GM04503 (cell line): Measurements from ENCODE around the gene NXPH2.
"Not testable (repeated sequence)": the region's sequence is repeated elsewhere in the genome, so short reads cannot be mapped to it uniquely, and the experiment has no call there.

ENCODE experiments used
- DNase-seq: peaks from one replicate; pipeline ENCODE4 v3.0.0-alpha.2; 2012; ENCODE audit warnings: low read depth

The NXPH2 gene

DNA sequence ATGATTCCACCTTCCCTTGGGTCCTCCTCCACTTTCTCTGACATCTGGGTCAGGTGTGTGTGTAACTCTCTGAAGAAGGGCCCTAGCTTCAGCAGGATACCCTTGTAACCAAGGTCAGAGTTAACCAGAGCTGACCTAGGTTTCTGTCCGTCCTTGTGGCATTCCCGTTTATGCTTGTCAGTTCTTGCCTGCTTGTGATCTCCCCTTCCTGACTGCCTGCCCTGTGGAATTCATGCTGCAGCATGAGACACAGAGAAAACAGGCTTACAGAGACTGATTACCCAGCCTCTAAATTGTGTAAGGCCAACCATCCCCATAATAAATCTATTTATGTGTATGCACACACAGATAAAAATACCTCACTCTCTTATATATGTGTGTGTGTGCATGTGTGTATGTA, 22.8 kb downstream of the NXPH2 start:
- no peak for DNase-seq

DNA sequence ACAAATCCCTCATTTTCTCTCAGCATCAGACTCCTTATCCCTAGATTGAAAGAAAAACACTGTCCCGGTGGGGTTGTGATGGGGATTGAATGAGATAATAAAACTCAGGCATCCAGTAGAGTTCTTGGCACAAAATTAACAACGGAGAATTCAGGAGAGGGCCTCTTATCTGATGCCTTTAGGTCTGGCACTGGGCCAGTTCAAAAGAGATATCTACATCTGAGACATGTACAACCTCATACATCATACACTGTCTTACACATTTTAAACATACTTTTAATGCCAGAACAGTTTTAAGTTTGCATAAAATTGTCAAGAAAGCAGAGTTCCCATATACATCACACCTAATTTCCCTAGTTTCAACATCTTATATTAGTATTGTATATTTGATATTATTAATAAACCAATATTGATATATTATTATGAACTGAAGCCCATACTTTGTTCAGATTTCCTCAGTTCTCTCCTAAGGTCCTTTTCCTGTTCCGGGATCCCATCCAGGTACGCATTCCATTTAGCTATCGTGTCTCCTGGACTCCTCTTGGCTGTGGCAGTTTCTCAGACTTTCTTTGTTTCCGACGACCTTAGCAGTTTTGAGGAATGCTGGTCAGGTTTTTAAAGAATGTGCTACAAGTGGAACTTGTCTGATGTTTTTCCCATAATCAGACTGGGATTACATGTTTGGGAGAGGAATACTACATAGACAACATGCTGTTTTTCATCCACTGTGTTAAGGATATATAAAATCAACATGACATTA, 27.8 kb downstream of the NXPH2 start:
- no peak for DNase-seq

DNA sequence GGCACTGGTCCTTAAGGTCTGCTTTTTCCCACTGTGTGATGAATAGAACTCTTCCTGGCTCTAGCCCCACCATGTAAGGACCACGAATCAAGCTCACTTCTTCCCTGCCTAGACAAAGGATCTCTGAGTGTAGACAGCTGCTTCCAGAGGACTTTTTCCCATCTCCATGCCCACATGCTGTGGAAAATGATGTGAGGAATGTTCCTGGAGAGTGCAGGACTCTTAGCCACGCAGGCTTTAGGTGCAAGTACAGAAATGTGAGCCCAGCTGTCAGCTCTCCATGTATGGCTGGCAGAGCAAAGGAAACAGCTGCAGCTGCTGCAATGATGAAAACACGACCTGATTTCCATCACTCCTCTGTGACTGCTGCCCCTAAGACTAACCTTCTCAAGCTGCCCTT, 35.5 kb downstream of the NXPH2 start:
- no peak for DNase-seq

DNA sequence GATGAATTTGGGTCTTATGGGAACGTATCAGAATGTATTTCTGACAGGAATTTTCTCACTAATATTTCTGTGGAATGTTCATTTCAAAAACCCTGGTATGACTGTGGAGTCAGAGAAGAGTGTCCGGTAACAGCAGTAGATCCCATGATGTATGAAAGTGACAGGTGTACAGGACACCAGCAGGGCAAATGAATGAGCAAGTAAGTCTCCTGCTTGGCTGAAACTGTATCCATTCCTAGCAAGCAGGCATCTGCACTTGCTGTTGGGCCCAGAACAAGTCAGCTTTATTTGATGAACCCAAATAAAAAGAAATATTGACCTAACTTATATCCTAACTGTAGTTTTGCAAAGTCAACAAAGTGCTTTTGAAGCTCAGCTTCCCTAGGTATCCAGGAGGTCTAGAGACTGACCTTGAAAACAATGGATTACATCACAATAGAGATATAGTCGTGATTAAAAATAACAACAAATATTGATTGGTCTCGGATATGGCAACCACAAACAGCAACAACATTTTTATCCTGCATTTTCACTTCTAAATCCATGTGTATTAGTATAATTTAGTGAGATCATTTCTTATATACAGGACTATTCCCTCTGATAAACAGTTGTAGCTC, 37.6 kb downstream of the NXPH2 start:
- DNase-seq, result no peak

DNA sequence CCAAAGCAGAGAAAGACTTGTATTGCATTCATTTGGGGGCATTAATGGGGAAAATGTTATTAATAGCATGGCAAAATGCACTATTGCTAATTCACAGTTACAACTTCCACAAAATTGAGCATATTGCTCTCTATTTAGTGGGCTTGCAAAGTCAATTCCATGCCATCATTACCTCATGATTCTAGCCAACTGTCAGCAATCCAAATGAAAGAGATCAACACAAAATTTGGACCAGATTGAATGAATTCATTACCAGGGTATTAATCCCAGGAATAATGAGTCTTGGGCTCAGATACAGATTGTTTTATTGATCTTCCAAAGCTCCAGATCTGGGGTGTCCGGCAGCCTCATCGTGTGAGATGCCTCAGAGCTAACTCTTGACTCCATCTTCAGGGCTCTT, 38.3 kb downstream of the NXPH2 start:
- no peak for DNase-seq

DNA sequence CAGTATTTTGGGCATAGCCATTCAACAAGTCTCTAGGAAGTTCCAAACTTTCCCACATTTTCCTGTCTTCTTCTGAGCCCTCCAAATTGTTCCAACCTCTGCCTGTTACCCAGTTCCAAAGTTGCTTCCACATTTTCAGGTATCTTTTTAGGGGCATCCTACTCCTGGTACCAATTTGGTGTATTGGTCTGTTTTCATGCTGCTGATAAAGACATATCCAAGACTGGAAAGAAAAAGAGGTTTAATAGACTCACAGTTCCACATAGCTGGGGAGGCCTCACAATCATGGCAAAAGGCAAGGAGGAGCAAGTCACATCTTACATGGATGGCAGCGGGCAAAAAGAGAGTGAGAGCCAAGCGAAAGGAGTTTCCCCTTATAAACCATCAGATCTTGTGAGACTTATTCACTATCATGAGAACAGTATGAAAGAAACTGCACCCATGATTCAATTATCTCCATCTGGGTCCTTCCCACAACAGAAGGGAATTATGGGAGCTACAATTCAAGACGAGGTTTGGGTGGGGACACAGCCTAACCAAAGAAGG, 43.1 kb downstream of the NXPH2 start:
- DNase-seq, result not testable (repeated sequence)

DNA sequence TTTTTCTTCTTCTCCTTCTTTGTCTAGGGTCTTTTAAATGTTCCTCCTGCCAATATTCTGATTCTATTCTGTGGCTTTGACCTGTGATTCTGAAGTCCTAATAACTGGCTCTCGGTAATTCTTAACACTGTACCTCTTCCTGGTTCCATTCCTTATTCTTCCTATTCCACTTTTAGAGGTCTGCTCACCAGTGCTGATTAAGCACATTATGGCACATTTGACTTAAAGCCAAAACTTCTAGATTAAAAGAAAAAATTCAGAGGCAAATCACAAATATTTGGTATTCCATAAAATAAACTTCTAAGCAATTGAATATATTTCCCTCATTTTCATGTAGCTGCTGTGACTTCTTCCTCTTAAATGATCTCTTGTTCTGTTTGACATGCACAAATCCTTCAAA, 47.5 kb downstream of the NXPH2 start:
- no peak for DNase-seq

DNA sequence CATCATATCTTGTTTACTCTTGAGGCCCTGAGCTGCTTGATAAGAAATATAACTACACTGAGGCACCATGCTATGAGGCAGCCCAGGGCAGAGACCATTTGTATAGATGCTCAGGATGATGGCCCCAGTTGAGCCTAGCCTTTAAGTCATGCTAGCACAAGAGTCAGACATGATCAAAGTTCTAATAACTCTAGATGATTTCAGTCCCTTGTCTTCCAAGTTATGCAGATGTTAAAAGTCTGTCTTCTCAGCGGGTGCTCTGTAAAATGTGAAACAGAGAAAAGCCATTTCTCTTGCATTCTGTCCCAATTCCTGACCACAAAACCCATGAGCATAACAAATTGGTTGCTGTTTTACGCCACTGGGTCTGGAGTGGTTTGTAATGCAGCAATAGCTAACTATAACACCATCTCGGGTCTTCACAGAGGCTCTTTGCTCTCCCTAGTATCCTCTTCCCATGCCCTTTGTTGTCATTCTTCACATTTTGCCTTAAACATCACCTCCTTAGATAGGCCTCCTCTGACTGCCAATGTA, 49.6 kb downstream of the NXPH2 start:
- DNase-seq, result no peak

DNA sequence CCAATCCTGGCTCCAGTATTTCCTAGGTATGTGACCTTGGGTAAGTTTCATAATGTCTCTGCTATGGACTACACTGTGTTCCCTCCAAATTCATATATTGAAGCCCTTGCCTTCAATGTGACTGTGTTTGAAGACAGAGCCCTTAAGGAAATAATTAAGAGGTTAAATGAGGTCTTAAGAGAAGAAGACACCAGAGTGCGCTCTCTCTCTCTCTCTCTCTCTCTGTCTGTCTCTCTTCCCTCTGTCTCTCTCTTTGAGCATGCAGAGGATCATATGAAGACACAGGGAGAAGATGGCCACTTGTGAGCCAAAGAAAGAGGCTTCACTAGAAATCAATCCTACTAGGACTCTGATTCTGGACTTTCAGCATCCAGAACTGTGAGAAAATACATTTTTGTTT, 52.2 kb downstream of the NXPH2 start:
- no peak for DNase-seq

DNA sequence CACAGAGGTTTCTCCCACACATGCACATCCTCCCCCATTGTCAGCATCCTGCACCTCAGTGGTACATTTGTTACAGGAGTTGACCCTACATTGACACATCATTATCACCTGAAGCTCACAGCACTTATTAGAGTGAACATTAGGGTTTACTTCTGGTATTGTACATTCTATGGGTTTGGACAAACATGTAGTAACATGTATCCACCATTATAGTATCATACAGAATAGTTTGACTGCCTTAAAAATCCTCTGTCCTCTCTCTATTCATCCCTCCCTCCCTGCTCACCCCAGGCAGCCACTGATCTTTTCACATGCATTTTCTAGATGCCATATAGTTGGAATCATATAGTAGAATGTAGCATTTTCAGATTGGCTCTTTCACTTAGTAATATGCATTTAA, 53.5 kb downstream of the NXPH2 start:
- no peak for DNase-seq

DNA sequence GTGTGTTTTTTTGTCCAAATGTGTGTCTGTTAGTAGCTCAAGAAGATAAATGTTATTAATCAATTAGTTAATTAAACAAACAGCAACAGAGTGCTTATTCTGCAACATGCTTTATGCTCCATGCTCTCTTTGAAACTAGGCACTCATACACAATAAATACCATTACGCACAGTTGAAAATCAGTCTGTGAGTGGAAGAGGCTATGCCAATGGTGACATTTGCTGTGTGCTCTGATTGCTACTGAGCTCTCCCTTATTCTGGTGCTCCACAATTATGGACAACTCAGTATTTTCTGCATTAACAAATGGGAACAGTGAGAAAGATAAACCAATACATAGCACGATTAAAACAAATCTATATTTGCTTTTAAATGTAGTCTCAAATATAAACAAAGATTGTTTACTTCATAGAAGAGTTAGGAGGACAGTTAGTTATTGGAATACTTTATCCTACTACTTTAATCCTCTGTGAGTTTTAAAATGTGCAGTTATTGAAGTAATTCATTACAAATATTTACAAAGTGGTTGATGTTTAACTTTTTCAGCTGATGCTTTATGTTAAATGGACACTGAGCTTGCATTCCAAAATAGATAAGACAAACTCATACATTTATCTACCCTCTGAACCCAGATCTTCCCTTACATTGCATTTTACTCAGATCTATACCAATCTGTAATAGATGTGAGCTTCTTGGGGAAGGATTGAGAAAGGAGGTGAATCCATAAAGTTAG, 55.3 kb downstream of the NXPH2 start:
- no peak for DNase-seq

DNA sequence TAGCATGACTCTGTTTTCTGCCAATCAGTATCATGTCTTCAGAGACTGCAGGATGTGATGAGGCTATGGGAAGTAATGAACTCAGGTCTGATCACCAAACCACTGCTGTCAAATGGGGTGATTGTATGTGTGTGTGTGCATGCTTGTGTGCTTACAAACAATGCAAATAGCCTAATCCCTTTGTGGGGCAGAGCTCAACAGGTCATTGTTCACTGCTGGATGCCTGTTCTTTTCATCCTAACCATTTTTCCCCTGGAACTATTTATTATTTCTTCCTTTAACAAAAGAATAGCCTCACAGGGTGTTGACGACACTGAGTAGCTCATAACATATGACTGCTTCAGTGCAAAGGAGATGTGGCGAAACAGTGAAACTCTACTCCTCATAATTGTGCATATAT, 55.9 kb downstream of the NXPH2 start:
- DNase-seq, result no peak

DNA sequence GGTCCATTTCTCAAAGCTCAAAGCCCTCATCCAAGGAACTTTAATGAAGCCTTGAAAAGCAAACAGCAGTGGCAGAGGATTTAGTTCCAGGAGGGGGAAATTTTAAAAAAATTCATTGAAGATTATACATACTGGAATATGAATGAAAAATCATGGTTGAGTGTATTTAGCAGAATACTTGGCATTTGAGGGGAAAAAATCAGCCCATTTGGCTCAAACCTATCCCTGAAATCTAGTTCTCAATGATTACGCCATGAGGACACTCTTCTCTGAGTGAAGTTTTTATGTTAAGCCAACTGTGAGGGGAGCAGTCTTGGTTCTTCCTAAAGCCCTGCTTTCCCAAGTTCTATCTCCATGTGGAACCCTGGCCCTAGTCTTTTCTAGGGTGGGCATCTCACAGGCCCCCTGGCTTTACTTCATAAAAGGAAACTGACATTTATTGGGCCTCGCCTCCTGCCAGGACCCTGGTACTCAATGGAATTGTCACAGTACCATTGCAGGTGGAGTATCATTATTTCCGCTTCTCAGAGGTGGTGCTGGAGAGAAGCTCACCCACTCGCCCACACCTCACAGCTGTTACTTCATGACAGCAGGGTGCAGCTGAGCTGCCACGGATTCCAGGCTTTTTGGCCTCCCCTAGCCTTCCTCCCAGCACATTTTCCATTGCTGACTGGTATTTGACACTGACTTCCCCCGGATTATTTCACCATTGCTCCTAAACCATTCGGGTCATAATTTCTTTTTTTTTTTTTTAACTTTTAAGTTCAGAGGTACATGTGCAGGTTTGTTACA, 56.8 kb downstream of the NXPH2 start:
- no peak for DNase-seq

DNA sequence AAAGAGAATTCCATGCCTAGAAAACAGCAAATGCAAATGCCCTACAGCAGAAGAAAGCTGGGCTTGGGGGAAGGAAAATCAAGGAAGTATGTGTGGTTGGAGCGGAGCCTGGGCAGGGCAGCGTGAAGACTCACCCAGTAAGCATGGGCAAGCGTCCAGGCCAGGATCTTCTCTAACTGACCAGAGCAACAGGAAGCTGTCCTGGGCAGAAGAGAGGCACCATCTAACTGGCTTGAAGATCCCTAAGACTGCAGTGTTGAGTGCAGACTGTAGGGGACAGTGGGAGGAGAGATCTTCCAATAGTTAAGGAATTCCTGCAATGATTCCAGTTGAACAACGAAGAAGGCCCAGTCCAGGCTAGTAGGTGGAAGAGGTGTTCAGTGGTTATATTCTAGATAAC, 57.9 kb downstream of the NXPH2 start:
- no peak for DNase-seq

DNA sequence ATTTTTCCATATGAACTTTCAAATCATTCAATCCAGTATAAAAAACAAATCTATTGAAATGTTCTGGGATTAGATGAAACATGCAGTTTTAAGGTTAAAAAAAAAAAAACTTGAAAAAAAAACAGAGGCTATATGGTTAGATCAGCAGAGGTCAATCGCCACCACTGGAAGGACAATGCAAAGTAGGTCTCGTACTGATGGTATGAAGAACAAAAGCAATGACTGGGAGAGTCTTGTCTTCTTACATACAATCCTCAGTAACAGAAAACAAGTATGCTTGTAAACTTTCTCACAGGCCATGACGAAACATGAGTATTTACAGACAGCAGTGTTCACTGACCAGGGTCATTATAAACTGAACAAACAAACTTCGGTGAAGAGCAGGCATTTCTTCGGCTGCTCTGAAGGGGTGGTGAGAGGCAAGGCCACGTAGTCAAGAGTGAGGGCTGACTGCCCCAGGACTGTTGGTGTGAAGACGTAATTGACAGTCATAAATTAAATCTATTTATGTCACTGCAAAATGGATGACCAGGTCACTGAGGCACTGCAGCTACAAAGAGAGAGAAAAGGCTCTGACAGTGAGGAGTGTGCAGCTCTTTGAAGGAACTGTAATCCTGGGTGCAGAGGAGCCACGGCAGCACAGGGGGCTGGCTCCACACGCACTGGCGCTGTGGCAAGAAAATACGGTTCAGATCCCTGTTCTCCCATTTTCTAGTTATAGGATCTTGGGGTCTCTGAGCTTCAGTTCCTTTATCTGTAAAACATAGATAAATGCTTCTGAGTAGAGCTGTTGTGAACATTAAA, 60.0 kb downstream of the NXPH2 start:
- DNase-seq, result no peak

DNA sequence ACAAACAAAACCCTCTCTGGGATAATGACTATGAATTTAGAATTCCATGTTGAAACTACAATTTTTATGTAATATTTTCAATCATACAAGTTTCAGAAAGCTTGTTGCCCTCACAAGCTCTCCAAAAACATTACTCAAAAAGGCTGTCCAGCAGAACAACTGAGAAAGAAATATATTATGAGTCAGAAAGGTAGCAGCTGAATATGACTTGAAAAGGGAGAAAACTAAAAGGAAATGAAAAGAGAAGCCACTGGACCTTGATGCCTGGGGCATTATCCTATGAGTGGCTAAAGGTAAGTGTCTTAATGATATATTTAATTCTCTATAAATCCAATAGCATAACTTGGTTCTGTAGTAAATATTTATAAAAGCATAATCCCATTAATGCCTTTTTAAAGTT, 61.8 kb downstream of the NXPH2 start:
- DNase-seq, result no peak

DNA sequence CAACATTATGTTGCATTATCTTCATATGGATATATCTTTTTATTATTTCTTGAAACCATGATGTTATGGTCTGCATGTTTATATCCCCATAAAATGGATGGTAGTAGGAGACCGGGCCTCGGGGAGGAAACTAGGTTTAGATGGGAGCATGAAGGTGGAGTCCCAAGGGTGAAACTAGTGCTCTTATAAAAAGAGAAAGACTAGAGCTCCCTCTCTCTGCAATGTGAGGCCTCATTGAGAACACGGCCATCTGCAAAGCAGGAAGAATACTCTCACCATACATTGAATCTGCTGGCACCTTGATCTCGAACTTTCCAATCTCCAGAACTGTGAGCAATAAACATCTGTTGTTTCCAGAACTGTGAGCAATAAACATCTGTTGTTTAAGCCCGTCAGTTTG, 64.0 kb downstream of the NXPH2 start:
- no peak for DNase-seq

DNA sequence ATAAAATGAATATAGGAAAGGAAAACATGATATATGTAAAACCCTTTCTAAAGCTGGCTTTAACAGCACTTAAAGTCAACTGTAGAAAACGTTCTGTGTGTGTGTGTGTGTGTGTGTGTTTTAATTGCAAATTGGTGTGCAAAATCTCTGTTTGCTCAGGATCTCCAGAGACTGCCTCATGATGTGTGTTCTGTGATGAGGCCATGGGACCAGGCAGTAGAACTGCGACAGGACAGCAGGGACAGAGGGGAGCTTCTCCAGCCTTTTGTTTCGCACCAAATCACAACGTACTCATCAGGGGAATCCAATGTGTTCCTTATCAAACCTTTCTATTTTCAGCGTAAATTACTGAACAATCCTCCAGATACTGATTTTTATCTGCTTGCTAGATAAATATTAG, 66.7 kb downstream of the NXPH2 start:
- DNase-seq, result no peak

DNA sequence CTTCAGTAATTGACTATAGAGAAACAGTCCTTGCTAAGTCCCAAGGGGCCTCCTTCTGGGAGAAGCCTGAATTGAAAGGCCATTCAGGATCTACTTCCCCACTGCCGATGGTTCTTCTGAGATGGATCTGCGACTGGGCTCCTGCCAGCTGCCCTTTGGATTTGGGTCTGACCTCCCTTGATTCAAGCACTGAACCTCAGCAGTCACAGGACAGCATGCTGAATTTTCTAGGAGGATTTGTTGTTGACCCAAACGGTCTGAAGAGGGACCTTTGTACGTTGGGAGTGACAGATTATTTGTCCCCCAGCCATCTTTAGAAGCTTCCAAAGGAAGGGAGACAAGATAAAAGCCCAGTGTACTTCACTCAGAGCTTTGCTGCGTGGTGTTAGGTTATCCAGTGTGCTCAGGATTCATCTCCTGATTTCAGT, 67.1 kb downstream of the NXPH2 start:
- no peak for DNase-seq

DNA sequence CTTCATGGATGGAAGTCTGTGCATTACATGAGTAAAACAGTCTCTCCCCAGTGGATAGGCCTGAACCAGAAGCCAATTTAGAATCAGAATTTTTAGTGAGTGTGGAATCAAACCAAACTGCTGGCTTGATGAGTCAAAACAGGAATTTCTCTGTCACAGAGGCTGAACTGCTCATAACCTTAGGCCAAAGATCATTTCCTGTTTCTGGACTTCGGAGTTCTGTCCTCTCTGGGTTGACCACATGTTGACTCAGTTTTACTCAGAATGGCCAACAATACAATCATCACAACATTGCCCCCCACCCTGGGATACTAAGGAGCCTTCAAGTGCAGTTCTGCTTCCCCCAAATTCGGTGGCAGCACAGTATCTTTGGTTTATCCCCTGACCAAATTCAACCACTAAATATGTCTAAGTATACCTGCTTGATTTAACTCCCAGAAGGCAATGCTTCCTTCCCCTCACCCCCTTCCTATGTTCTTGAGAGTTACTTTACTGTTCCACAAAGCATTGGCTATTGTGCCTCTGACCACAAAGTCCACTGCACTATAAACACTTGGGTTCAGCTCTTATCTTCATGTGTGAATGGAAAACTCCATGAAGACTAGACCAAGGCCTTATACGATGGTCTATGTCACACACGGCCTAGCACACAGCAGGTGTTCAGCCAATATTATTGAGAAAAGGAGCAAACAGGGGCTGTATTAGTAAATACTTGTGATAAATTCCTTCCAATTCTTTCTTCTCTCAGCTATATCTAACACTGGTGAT, 67.8 kb downstream of the NXPH2 start:
- DNase-seq, result peak; percentile 30
